ENCODE measurements around the gene PDE5A.

DNA sequence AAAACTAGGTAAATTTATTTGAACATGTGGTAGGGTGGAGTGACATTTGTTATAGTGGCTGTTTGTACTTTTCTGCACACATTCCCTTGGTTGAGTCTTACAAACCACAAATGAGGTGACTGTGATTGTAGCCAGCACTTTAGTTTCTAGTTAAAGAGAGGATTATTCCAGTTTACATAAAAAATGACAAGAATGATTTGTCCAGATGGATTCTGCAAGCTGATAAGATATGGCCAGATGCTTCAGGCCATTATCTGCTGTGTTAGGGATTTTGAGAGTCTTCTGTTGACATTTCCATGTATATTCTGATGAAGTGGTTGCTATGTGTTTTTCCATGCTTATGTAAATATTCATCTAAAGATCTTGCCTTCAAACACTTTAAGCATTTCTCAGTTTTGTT is 31.0 kb upstream of the PDE5A start:
- TF ChIP-seq ZFX (IDR thresholded peaks at IDR 0.05) (no peak), EGR1 (IDR thresholded peaks at IDR 0.05; ENCODE audit: low read depth) (no peak), EZH2 (IDR thresholded peaks at IDR 0.05) (no peak), POLR2AphosphoS5 (IDR thresholded peaks at IDR 0.05; ENCODE audit: low read depth, low read length) (no peak)
